Activated CD8-positive, alpha-beta memory T cell treated with anti-CD3 and anti-CD28 coated beads, Interleukin-2, amount 50 U/mL, for 48 hours (primary cell): ENCODE data around the gene CCDC3.
"Not testable (repeated sequence)": the region's sequence is repeated elsewhere in the genome, so short reads cannot be mapped to it uniquely, and the experiment has no call there.

Source experiments
- DNase-seq: peaks from one replicate; pipeline ENCODE4 v3.0.0-alpha.2; 2020

Gene CCDC3

GRCh38 chr10:12876266-12876665, 125.2 kb downstream of the CCDC3 start:
- no peak for DNase-seq

- no peak for DNase-seq
Observed at GRCh38 chr10:12875100-12875499, 126.4 kb downstream of the CCDC3 start.

- DNase-seq = no peak
Observed at GRCh38 chr10:12874501-12874900, 127.0 kb downstream of the CCDC3 start.

GRCh38 chr10:12873172-12873571, 128.3 kb downstream of the CCDC3 start:
- no peak for DNase-seq

GRCh38 chr10:12872577-12872976, 128.9 kb downstream of the CCDC3 start:
- no peak for DNase-seq

- DNase-seq = no peak
Observed at GRCh38 chr10:12869427-12869826, 132.1 kb downstream of the CCDC3 start.

- DNase-seq = no peak
Observed at GRCh38 chr10:12868229-12868628, 133.3 kb downstream of the CCDC3 start.

- DNase-seq = not testable (repeated sequence)
Observed at GRCh38 chr10:12865515-12865914, 136.0 kb downstream of the CCDC3 start.

GRCh38 chr10:12862459-12862858, 139.1 kb downstream of the CCDC3 start:
- no peak for DNase-seq

GRCh38 chr10:12854988-12855387, 146.5 kb downstream of the CCDC3 start:
- DNase-seq = no peak

- no peak for DNase-seq
Observed at GRCh38 chr10:12852687-12853086, 148.8 kb downstream of the CCDC3 start.

GRCh38 chr10:12849319-12850181, 152.0 kb downstream of the CCDC3 start:
- DNase-seq = no peak

- DNase-seq = no peak
Observed at GRCh38 chr10:12848439-12849173, 152.9 kb downstream of the CCDC3 start.

GRCh38 chr10:12847361-12847975, 154.0 kb downstream of the CCDC3 start:
- peak; percentile 82 for DNase-seq

- DNase-seq = no peak
Observed at GRCh38 chr10:12846718-12847117, 154.8 kb downstream of the CCDC3 start.
